ENCODE results near the gene MBD3L2. TPM values are rescaled to one million over a fixed set of nuclear protein-coding genes. Genes with fewer than 3 reads are reported as not detected.
"Not testable (repeated sequence)": the region's sequence is repeated elsewhere in the genome, so short reads cannot be mapped to it uniquely, and the experiment has no call there.

MBD3L2 gene
- total RNA-seq, 1 donor from 2014 or later: not detected

DNA sequence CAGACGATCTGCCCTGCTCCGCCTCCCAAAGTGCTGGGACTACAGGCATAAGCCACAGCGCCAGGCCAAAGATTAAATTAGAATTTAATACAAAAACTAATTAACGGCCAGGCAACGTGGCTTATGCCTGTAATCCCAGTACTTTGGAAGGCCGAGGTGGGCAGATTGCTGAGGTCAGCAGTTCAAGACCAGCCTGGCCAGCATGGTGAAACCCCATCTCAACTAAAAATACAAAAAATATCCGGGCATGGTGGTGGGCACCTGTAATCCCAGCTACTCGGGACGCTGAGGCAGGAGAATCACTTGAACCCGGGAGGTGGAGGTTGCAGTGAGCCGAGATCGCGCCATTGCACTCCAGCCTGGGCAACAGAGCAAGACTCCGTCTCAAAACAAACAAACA lies 6.6 kb downstream of the MBD3L2 start:
- DNase-seq (ENCODE audit: missing footprints); ATAC-seq; intact Hi-C loops (cut with DNase I): not testable (repeated sequence)

DNA sequence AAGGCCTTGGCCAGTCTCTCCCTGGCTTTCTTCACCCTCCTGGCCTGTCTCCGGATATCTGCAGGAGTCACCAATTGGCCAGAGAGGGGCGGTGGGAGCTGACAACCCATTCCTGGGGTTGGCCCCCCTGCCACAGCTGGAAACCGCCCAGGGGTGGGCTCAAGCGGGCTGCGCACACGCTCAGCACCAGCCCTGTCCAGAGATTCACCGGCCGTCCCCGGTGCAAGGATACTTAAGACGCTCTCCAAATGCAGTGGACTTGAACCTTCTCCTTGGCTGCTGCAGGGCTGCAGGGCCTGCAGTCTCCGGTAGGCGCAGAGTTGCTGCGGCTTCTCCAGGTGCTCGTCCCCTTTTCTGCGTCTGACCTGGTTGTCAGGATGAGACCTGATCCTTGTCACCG lies 7.2 kb downstream of the MBD3L2 start:
- ATAC-seq; intact Hi-C loops (cut with DNase I); DNase-seq (ENCODE audit: missing footprints): not testable (repeated sequence)

DNA sequence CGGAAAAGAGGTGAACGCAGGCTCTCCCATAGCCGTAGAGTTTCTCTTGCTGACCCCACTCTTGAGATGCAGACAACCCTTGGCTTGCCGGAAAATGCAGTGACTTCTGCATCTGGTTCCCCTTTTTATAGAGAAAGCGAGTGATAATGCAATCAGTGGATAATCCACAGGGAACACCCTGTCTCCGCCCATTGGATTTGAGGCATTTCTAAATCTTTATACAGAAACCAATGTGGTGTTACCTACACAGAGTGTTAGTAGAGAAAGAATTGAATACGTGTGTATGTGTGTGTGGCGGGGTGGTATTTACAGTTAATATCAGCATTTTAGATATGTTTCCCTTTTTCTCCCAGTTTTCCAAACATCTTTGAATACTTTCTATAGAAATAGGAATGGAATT lies 9.5 kb downstream of the MBD3L2 start, which contains the start of gene MBD3L3:
TSS of gene MBD3L3 (minus strand) at position 101 of the 400 bp plus-strand sequence. CDS start at position 30, 71 bp downstream.
- intact Hi-C loops (cut with DNase I); DNase-seq (ENCODE audit: missing footprints); ATAC-seq: not testable (repeated sequence)

DNA sequence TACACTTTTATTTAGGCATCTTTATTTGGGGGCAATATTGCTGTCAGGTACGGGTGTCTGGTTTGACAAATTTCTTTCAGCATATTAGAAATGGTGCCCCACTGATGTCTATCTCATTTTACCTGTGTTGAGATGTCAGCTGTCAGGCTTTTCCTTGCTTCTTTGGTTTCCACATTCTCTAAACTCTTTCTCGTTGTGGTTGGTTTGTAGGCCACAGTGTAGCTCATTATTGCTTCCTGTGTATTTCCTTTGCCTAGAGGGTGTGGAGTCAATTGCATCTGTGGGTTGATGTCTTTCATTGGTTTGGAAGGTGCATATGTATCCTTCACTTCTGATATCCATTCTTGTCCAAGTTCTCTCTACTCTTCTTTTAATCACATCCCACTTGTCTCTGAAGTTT lies 10.9 kb downstream of the MBD3L2 start:
- DNase-seq (ENCODE audit: missing footprints); intact Hi-C loops (cut with DNase I); ATAC-seq: not testable (repeated sequence)

DNA sequence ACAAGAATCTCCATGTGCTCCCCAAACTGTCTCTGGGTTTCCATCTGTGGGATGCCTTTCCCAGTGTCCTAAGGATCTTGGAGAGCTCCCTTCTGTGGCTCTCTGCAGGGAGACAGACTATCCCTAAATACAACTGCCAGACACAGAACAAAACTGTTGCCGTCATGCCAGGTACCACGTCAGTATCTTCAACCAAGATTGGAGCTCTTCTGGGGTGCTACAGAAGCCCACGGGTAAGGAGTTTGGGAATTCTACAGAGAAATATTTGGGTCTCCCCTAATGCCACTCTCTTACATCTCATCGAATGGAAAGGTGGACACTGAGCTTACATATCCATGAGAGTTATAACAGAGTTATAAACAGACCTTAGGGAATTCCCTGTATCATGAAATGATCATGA lies 14.2 kb downstream of the MBD3L2 start:
- no peak for DNase-seq (ENCODE audit: missing footprints)
- no peak for ATAC-seq
- intact Hi-C loops (cut with DNase I): no loop called here

DNA sequence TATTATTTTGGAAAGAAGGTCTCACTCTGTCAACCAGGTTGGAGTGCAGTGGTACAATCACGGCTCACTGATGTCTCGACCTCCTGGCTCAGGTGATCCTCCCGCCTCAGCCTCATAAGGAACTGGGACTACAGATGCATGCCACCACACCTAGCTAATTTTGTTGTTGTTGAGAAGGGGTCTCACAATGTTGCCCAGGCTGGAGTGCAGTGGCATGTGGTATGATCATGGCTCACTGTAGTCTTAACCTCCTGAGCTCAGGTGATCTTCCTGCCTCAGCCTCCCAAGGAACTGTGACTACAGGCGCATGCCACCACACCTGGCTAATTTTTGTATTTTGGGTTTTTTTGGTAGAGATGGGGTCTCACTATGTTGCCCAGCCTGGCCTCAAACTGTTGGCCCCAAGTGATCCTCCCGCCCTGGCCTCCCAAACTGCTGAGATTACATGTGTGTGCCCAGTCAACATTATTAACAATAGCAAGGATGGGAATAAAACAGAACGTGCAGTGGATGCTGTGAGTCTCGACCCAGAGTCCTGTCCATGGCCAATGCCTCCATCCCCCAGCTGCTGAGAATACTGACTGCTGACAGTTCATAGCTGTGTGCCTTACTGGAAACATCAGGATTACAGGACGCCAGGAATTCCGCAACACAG lies 14.8 kb downstream of the MBD3L2 start:
- no peak for ATAC-seq
- intact Hi-C loops (cut with DNase I): no loop called here
- no peak for DNase-seq (ENCODE audit: missing footprints)

DNA sequence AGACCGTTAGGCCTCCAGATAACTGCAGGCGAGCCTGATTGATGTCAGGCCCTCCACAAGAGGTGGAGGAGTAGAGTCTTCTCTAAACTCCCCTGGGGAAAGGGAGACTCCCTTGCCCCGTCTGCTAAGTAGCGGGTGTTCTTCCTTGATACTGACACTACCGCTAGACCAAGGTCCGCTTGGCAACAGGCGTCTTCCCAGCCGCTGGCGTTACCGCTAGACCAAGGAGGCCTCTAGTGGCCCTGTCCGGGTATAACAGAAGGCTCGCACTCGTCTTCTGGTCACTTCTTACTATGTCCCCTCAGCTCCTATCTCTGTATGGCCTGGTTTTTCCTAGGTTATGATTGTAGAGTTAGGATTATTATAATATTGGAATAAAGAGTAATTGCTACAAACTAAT lies 18.0 kb downstream of the MBD3L2 start:
- ATAC-seq; intact Hi-C loops (cut with DNase I); DNase-seq (ENCODE audit: missing footprints): not testable (repeated sequence)

DNA sequence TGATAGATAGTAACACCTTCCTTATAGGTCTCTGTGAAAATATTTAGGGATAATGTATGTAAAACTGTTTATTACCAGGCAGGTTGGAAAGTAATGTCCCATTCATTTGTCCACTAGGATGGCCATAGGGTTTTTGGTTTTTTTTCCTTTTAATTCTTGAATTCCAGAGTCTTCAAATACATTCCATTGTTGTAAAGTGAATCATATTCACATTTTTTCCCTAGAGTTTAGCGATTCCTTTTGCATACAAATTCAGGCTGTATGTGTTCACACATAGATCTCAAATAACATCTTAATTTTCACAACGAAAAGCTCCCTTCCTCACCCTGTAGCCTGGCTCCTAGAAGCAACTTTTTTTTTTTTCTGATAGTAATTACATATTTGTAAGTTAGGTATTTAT lies 18.6 kb downstream of the MBD3L2 start:
- intact Hi-C loops (cut with DNase I): no loop called here
- DNase-seq (ENCODE audit: missing footprints) (no peak), ATAC-seq (no peak)

DNA sequence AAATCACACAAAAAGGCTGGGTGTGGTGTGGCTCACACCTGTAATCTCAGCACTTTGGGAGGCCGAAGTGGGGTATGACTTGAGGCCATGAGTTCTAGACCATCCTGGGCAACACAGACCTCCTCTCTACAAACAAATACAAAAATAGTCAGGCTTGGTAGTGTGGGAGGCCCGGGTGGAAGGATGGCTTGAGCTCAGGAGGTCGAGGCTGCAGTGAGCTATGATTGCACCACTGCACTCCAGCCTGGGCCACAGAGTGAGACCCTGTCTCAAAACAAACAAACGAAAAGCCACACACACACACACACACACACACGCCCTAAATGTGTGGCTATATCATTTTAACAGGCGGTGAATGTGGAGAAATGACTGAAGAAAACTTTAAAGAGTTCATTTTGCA lies 19.5 kb downstream of the MBD3L2 start:
- intact Hi-C loops (cut with DNase I): no loop called here
- DNase-seq (ENCODE audit: missing footprints) (no peak), ATAC-seq (no peak)

DNA sequence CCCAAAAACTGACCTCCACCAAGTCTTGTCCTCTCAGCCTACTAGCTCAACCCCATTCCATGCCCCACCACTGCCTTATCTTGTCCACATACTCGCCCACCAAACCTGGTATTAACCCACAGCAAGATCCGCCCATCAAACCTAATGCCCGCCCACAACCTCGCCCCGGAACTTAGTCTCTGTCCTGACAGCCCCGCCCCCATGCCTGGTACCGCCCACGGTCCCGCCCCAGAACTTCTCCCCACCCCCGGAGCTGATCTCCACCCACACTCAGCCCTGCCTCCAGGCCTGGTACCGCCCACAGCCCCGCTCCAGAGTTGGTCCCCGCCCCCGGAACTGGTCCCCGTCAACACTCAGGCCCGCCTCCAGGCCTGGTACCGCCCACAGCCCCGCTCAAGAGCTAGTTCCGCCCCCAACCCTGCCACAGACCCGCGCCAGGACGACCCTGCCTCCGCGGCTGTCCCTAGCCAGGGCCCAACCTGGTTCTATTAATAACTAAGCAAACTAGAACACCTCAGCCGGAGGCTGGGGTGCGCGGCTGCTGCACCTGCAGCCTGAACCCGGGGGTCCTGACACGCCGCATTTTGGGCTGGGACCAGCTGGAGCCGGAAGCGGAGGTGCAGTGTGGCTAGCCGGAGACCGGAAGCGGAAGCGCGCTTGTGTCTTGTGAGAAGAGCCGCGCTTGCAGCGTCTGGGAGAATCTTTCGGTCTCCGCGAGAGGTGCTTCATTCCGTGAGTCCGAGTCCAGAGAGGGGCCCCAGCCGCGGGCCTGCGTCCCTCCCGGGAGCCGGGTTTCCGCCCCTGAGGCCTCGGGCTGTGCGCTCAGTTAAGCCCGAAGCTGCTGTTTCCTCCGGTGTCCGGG lies 20.2 kb downstream of the MBD3L2 start, which contains the start of gene ZNF557:
TSS of gene ZNF557 (plus strand) at position 662 of the 862 bp plus-strand sequence. CDS start 5,372 bp downstream, outside the sequence.
- peak; percentile 99 for DNase-seq (ENCODE audit: missing footprints)
- intact Hi-C loops (cut with DNase I): no loop called here
- ATAC-seq: peak; percentile 100

DNA sequence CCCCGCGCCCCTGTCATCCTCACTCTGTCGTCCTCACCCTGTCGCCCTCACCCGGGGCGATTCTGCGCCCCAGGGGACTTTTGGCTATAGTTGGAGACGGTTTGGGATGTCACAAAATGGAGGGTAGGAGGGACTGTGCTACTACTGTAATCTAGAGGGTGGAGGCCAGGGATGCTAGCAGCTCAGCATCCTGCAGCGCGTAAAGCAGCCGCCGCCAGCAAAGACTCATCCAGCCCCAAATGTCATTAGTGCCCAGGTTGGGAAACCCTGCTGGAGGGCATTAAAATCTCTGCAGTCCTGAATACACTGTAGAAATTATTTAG lies 20.7 kb downstream of the MBD3L2 start:
- intact Hi-C loops (cut with DNase I): no loop called here
- ATAC-seq: no peak
- no peak for DNase-seq (ENCODE audit: missing footprints)

DNA sequence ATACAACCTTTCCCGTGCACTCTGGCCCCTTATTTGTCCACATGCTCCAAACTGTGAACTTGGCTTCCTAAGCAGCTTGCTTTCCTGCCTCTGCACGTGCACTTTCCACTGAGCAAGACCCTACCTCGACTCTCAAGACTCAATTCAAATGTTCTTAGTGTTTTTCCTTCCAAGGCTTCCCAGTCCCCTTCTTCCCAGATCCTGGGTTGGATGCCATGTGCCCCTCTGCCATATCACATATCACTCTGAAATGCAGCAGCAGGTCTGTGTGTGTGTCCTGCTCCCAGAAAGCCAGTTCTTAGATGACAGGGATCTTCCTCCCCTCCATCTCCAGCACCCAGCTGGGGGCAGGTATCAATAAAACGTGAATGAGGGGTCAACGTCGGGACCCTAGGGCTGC lies 23.4 kb downstream of the MBD3L2 start:
- intact Hi-C loops (cut with DNase I): no loop called here
- ATAC-seq (no peak), DNase-seq (ENCODE audit: missing footprints) (no peak)

DNA sequence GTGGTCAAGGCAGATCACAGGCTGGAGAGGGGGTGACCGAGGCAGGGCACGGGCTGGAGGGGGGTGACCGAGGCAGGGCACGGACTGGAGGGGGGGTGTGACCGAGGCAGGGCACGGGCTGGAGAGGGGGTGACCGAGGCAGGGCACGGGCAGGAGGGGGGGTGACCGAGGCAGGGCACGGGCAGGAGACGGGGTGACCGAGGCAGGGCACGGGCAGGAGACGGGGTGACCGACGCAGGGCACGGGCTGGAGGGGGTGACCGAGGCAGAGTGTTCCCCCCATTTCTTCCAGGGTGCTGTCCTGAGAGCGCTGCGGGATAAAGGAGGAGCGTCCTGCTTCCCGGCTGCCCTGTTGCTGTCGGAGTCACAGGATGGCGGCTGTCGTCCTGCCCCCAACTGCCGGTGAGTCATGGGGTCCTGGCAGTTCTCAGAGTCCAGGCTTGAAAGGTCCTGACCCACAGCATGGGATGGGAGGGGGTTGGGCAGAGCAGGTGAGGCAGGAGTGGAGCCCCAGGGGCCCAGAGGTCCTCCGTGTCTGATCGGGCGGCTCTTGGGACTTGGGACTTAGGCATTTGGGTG lies 25.7 kb downstream of the MBD3L2 start:
- ATAC-seq: no peak
- intact Hi-C loops (cut with DNase I): no loop called here
- DNase-seq (ENCODE audit: missing footprints): no peak

DNA sequence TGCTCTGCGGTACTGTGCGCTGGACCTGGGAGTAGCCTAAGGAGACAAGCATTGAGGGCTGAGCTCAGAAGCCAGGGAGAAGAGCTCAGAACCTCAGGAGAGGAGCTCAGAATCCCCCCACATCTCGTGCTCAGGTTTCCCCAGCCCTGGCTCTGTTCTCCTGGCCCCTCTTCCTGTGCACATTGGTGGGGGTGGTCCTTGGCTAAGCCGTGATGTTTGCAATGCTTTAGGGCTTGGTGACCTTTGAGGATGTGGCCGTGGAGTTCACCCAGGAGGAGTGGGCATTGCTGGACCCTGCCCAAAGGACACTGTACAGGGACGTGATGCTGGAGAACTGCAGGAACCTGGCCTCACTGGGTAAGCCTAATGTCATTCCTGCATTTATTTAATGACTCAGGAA lies 27.0 kb downstream of the MBD3L2 start:
- no peak for ATAC-seq
- intact Hi-C loops (cut with DNase I): no loop called here

DNA sequence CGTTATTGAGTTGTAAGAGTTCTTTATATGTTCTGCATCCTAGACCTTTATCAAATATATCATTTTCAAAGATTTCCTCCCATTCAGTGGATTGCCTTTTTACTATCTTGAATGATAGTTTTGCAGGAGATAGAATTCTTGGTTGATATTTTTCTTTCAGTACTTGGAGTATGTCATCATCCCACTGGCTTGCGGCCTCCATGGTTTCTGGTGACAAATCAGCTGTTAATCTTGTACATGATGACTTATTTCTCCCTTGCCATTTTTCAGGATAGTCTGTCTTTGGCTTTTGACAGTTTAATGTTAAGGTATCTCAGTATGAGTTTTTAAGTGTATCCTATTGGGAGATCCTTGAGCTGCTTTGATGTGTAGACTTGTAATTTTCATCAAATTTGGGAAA lies 28.9 kb downstream of the MBD3L2 start:
- no peak for DNase-seq (ENCODE audit: missing footprints)
- ATAC-seq: no peak
- intact Hi-C loops (cut with DNase I): no loop called here

More for the DNA sequence above, 27.0 kb downstream of the MBD3L2 start:
- no peak for DNase-seq (ENCODE audit: missing footprints)

DNA sequence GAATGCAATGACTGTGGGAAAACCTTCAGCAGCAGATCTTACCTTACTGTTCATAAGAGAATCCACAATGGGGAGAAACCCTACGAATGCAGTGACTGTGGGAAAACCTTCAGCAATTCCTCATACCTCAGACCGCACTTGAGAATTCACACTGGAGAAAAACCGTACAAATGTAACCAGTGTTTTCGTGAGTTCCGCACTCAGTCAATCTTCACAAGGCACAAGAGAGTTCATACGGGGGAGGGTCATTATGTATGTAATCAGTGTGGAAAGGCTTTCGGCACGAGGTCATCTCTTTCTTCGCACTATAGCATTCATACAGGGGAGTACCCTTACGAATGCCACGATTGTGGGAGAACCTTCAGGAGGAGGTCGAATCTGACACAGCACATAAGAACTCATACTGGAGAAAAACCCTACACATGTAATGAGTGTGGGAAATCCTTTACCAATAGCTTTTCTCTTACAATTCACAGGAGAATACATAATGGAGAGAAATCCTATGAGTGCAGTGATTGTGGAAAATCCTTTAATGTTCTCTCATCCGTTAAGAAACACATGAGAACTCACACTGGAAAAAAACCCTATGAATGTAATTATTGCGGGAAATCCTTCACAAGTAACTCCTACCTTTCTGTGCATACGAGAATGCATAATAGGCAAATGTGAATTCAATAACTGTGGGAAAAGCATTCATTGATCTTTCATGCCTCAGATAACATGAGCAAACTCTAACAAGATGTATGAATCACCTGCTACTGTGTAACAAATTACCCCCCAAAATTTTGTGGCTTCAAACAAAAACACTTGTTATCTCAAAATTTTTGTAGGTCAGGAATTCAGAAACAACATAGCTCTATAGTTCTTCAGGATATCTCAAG lies 34.2 kb downstream of the MBD3L2 start:
- DNase-seq (ENCODE audit: missing footprints): no peak
- no peak for ATAC-seq
- intact Hi-C loops (cut with DNase I): no loop called here

DNA sequence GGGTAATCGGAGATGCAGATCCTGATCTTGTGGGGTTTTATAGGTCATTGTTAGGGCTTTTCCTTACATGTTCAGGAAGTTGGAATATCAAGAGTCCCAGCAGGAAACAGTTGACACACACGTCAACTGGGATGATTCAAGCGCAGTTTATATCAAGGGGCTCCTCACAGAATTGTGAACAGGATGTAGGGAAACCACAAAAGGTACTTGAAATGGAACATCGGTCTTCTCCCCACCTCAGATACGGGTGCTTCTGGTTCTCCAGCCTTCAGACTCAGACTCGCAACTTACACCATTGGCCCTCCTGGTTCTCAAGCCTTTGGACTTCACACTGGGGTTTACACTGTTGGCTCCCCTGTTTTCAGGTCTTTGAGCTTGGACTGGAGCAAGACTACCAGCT lies 39.9 kb downstream of the MBD3L2 start:
- DNase-seq (ENCODE audit: missing footprints): no peak
- intact Hi-C loops (cut with DNase I): no loop called here

DNA sequence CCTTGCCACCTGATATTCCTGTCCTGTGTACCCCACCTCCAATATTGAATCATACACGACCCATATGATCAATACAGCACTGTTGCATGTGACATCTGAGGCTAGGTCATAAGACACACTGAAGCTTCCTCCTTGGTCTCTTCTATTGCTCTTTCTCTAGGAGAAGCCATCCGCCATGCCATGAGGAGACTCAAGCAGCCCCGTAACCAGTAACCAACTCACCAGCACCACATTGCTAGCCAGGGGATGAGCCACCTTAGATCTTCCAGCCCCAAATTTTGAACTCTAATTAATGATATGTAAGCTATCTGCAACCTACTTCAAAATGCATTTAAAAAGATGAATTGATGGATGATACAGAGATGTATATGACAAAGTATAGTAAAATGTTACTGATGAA lies 49.0 kb downstream of the MBD3L2 start:
- intact Hi-C loops (cut with DNase I): no loop called here
- DNase-seq (ENCODE audit: missing footprints): no peak
- no peak for ATAC-seq

More for the DNA sequence above, 39.9 kb downstream of the MBD3L2 start:
- no peak for ATAC-seq

Measured in Right ventricle myocardium inferior (tissue), 1 donor.